ENCODE data around the gene MAP4K4.

Gene MAP4K4

DNA sequence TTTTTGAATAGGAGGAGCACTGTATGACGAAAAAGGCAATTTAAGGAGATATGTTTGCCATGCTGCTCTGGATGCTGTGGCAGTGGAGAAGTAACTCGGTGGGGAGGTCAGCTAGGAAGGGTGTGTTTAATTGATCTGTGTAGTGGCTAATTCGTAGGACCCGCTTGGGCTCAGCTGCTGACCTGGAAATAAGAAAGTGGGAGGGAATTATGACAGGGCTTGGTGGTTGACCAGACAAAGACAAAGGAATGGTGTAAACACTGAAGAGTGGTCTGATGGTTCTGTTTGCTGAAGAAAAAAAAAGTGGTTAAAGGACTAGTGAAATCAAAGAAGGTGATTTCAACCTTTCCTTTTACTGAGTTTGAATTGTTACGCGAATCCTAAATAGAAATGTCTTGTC lies 146.0 kb downstream of the MAP4K4 start:
- DNase-seq (ENCODE audit: low read depth): no peak

- peak; percentile 92 for DNase-seq (ENCODE audit: low read depth)
These were observed 146.6 kb downstream of the MAP4K4 start for GRCh38 chr2:101844055-101844635.

- no peak for DNase-seq (ENCODE audit: low read depth)
These were observed 149.5 kb downstream of the MAP4K4 start for GRCh38 chr2:101846973-101847372.

DNA sequence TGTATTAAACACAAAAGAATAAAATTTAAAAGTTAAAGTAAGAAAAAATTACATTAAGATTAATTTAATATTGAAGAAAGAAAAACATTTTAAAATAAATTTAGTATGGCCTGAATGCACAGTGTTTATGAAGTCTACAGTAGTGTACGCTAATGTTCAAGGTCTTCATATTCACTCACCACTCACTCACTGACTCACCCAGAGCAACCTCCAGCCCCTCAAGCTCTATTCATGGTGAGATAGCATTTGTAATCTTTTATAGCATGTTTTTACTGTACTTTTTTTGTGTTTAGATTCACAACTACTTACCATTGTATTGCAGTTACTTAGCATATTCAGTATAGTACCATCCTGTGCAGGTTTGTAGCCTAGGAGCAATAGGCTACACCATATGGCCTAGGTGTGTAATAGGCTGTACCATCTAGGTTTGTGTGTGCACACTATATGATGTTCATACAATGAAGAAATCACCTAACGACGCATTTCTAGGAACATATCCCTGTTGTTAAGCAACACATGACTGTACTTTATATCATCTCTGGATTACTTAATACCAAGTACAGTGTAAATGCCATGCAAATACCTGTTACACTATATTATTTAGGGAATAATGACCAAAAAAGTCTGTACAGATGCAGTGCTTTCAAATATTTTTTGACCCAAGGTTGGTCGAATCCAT lies 150.3 kb downstream of the MAP4K4 start:
- DNase-seq (ENCODE audit: low read depth): peak; percentile 19

DNA sequence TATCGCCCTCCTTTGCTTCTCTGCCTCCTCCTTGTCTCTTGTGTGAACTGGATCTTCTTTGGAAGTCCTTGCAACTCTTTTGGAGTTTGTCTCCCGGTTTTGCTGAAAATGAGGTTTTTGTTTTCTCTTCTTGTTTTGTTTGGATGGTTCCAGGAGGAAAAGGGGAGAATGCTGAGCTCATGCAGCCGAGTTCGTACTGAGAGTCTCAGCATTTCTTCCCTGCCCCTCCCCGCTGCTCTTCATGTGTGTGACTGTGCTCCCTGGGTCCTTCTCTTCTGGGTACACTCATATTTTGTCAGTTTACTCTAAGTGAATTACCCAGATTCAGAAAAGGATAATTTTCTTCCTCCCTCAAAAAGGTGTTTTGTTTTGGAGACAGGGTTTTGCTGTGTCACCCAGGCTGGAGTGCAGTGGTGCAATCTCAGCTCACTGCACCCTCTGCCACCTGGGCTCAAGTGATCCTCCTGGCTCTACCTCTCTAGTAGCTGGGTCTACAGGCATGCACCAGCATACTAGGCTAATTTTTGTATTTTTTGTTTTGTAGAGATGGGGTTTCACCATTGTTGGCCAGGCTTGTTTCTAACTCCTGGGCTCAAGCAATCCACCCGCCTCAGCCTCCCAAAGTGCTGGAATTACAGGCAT lies 151.4 kb downstream of the MAP4K4 start:
- no peak for DNase-seq (ENCODE audit: low read depth)

- no peak for DNase-seq (ENCODE audit: low read depth)
These were observed 152.9 kb downstream of the MAP4K4 start for GRCh38 chr2:101850450-101850849.

- no peak for DNase-seq (ENCODE audit: low read depth)
These were observed 153.5 kb downstream of the MAP4K4 start for GRCh38 chr2:101850991-101851390.

GRCh38 chr2:101852824-101853223 lies 155.3 kb downstream of the MAP4K4 start:
- DNase-seq (ENCODE audit: low read depth): no peak

- DNase-seq (ENCODE audit: low read depth): no peak
These were observed 157.4 kb downstream of the MAP4K4 start for GRCh38 chr2:101854877-101855276.

- no peak for DNase-seq (ENCODE audit: low read depth)
These were observed 158.3 kb downstream of the MAP4K4 start for GRCh38 chr2:101855776-101856175.

DNA sequence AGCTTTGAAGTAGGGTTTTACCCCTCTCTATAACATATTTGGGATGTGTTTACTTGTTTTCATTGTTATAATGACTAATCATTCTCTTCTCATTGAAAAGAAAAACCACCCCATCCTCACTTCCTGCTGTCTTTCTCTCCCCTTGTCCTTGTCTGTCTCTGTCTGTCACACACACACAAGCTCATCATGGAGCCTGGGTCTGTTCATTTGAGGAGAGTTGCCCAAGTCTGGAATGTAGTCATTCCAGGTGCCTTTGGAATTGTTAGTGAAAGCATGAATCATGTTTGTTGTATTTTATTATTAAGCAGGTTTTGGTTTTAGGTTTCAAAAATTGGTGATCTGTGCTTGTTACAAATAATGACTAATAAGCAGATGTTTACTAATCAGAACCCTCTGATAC lies 160.7 kb downstream of the MAP4K4 start:
- no peak for DNase-seq (ENCODE audit: low read depth)

DNA sequence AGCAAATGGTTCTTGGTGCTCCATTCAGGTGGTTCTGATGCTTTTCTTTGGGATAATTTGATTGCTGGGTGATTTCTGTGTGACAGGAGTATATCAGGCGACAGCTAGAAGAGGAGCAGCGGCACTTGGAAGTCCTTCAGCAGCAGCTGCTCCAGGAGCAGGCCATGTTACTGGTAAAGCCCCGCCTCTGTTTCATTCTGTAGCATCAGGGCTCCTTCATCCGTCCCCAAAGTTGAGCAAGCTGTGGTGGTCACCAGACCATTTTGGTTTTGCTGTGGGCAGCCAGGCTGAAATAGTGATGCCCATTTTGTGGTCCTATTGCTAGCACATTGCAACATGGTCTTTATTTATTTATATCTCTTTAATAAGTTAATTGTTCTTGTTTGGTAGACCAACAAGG lies 161.4 kb downstream of the MAP4K4 start:
- DNase-seq (ENCODE audit: low read depth): no peak

GRCh38 chr2:101859604-101860003 lies 162.1 kb downstream of the MAP4K4 start:
- DNase-seq (ENCODE audit: low read depth): no peak

DNA sequence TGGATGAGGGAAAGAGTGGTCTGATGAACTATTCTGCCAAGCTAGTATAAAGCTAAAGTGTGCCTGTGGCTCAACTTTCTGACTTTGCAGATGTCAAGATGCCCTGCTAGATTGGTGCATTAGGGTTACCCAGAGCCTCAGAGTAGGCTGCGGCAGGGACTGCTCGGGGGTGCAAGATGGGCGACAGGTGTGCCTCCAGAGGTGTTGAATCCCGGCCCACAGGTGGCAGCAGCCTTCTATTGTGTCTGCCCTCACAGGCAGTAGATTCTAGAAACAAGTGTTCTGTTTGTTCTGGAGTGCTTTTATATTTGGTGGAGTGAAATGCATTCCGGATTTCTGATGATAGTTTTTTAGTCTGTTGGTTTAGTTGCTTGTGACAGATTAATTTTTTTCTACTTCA lies 162.7 kb downstream of the MAP4K4 start:
- no peak for DNase-seq (ENCODE audit: low read depth)

DNA sequence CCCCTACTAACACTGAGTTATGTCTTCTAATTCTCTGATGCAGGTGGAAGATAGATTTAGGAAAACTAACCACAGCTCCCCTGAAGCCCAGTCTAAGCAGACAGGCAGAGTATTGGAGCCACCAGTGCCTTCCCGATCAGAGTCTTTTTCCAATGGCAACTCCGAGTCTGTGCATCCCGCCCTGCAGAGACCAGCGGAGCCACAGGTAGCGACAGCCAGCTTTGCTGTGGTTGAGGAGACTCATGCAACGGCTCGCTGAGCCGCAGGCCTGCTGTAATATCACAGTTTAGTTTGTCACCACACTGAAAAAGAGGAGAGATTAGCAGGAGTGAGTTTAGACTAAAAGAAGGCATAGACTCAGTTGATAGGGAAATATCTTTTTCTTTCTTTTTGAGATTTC lies 163.3 kb downstream of the MAP4K4 start:
- no peak for DNase-seq (ENCODE audit: low read depth)

- DNase-seq (ENCODE audit: low read depth): no peak
These were observed 163.9 kb downstream of the MAP4K4 start for GRCh38 chr2:101861382-101861781.

DNA sequence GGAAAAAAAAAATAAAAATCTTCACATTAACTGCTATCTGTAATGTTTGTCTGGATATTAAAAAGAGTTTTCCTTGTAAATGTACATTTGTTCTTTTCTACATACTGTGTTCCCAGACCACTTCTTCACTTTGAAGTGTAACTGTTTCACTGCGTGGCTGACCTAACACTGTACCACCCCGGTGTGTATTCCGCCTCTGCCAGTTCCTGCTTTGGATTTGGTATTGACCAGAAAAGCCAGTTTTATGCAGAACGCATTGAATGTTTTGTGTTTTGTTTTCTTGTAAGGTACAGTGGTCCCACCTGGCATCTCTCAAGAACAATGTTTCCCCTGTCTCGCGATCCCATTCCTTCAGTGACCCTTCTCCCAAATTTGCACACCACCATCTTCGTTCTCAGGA lies 166.0 kb downstream of the MAP4K4 start:
- DNase-seq (ENCODE audit: low read depth): no peak

DNA sequence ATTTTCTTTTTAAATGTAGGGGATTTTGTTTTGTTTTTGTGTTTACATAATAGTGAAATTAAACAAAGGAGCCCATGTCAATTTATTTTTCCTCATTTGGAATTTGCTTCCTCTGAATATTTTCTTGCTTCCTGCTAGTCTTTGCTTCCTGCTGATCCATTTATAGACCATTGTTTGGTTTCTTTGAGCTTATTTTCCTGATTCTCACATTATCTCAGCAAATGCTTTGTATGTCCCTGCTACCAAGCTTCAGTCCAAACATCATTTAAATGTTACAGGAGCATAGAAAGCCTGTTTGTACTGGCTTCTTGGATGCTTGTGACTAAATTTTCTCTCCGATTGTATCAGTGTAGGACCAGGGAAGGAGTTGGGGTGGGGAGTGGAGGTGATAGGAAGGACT lies 166.9 kb downstream of the MAP4K4 start:
- DNase-seq (ENCODE audit: low read depth): no peak

- DNase-seq (ENCODE audit: low read depth): no peak
These were observed 171.0 kb downstream of the MAP4K4 start for GRCh38 chr2:101868525-101868924.

GRCh38 chr2:101869527-101869926 lies 172.0 kb downstream of the MAP4K4 start:
- DNase-seq (ENCODE audit: low read depth): no peak

GRCh38 chr2:101870444-101870843 lies 172.9 kb downstream of the MAP4K4 start:
- DNase-seq (ENCODE audit: low read depth): no peak

DNA sequence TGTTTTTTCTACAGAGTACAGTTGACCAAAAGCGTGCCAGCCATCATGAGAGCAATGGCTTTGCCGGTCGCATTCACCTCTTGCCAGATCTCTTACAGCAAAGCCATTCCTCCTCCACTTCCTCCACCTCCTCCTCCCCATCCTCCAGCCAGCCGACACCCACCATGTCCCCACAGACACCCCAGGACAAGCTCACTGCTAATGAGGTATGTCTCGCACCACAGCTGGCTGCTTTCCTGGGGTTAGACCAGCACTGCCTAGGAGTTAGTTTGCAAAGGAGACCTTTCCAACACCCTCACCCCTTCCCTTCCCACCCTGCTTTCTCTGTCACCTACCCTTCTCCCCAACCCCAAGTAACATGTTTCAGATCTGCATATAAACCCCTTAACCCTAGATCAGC lies 174.0 kb downstream of the MAP4K4 start:
- no peak for DNase-seq (ENCODE audit: low read depth)

DNA sequence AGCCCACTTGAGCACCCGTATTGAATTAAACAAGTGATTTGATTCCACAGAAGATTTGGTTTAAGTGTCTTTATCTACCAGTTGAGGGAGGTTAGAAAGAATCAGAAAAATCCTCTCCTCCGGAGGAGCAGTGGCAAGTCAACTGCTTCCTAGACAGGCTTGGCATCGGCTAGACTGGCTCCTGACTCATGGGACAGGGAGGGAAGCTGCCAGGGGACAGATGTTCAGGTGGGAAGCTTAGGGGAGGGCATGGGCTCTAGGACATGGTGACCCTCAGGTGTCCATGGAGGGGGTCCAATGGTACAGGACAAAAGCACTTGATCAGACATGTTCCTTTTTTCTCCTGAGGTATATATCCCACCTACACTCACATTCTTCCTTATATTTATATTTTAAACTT lies 175.0 kb downstream of the MAP4K4 start:
- DNase-seq (ENCODE audit: low read depth): peak; percentile 10

- DNase-seq (ENCODE audit: low read depth): peak; percentile 22
These were observed 176.0 kb downstream of the MAP4K4 start for GRCh38 chr2:101873543-101873942.

All from EH (cell line).